RWPE1 (cell line): Measurements from ENCODE around the gene TMEM43.

Source experiments
- CTCF ChIA-PET: fragments of 350-600 bp; sonication (Branson Sonifier 250); formaldehyde crosslinking; extraction: SDS; loops from one replicate; lab custom pipeline; 2021; lab: Yijun Ruan, JAX
- POLR2A ChIA-PET: fragments of 400-600 bp; formaldehyde crosslinking; extraction: SDS; loops from one replicate; lab custom pipeline; 2020; ENCODE audit warnings: antibody characterized with exemption; ENCODE audit not compliant: low non-redundant PET; lab: Yijun Ruan, JAX
- DNase-seq: peaks from one replicate; pipeline ENCODE4 v3.0.0; 2012; ENCODE audit warnings: low spot score
- H3K27ac ChIP-seq: fragments of 450-650 bp; 2 replicates; pipeline ENCODE4 v1.5.1; 2017
- CTCF ChIP-seq: fragments of 450-650 bp; conservative IDR thresholded peaks from 2 replicates; pipeline ENCODE4 v1.5.1; 2017; ENCODE audit warnings: low read depth, mild to moderate bottlenecking

Gene TMEM43

DNA sequence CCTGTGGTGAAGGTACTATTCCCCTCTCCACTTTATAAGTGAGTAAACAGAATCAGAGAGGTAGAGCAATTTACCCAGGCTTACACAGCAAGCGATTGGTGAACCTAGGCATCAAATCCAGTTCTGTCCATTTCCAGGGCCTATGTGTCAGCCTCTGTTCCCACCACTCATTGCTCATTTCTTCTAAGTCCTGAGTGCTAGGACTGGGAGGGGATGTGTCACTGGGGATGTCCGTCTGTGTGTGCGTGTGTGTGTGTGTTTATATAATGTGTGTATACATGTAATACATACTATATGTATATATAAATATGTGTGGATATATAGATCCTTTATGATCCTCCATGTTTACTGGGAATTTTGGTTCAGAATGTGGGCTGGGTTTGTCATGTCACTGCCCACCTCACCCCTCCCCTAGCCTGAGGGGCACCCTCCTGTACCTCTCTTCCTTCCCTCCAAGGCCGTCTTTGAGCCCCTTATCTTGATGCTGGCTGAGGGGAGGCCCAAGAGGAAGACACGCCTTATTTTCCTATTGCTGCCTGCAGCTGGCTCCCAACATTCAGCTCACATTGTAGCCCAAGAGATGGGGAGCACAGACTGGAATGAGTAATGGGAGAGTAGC is 2.1 kb downstream of the TMEM43 start:
- TF ChIP-seq CTCF = no peak
- H3K27ac ChIP-seq = peak overlapping the region; percentile 98
- no peak for DNase-seq
- ChIA-PET CTCF (no interaction called here), POLR2A (no interaction called here)

GRCh38 chr3:14127516-14128161 is 2.8 kb downstream of the TMEM43 start:
- POLR2A ChIA-PET = no interaction called here
- CTCF ChIA-PET = no interaction called here

GRCh38 chr3:14128724-14129123 is 3.9 kb downstream of the TMEM43 start:
- H3K27ac ChIP-seq = no peak overlapping the region
- no peak for DNase-seq
- no peak for TF ChIP-seq CTCF
- ChIA-PET POLR2A (no interaction called here), CTCF (interaction anchor here (0.6 kb wide), 1 partner anchor 708 kb away, joined by 3 read pairs; no protein-coding TSS in a partner anchor)

More at GRCh38 chr3:14127516-14128161, 2.8 kb downstream of the TMEM43 start:
- no peak for DNase-seq
- TF ChIP-seq CTCF = no peak
- H3K27ac ChIP-seq = peak overlapping the region; percentile 98

GRCh38 chr3:14129296-14129695 is 4.4 kb downstream of the TMEM43 start:
- ChIA-PET CTCF (interaction anchor here (0.6 kb wide), 1 partner anchor 343 kb away, joined by 6 read pairs; no protein-coding TSS in a partner anchor), POLR2A (no interaction called here)
- TF ChIP-seq CTCF = no peak
- no peak for DNase-seq
- H3K27ac ChIP-seq = no peak overlapping the region

DNA sequence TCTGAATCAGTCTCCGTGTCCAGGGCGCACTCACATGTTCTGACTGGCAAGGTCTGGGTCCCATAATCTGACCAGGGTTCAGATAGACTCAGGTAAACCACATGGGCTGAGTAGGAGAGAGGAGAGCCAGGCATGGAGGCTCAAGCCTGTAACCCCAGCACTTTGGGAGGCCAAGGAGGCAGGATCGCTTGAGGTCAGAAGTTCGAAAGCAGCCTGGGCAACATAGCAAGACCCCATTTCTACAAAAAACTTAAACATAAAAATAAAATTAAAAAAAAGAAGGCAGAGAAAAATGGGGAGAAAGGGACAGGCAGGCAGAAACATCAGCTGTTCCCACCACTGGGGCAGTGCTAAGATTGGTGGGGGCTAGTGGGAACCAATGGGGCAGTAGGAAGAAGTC is 5.4 kb downstream of the TMEM43 start:
- ChIA-PET POLR2A (no interaction called here), CTCF (no interaction called here)
- DNase-seq = no peak
- peak overlapping the region; percentile 30 for H3K27ac ChIP-seq
- TF ChIP-seq CTCF = no peak

- ChIA-PET POLR2A (no interaction called here), CTCF (no interaction called here)
- H3K27ac ChIP-seq = peak overlapping the region; percentile 30
- no peak for TF ChIP-seq CTCF
- DNase-seq = no peak
Observed at GRCh38 chr3:14130707-14131106, 5.9 kb downstream of the TMEM43 start.
